CD4-positive, alpha-beta T cell (primary cell): ENCODE data around the gene CD300LG. TPM values are rescaled to one million over a fixed set of nuclear protein-coding genes. Genes with fewer than 3 reads are reported as not detected.
A peak's percentile ranks its signal among the peaks of the same experiment; 100 is the strongest.

ENCODE experiments used
- ATAC-seq: fragments of 200-7000 bp; cut with Tn5 transposase; one replicate; pipeline ENCODE4 v1.10.0; 2022; ENCODE audit warnings: mild to moderate bottlenecking; ENCODE audit not compliant: poor library complexity
- CTCF ChIA-PET: fragments of 350-600 bp; sonication (Branson Sonifier 250); formaldehyde crosslinking; loops from one replicate; lab custom pipeline; 2021; ENCODE audit warnings: antibody characterized with exemption, inconsistent platforms; lab: Charles Lee
- POLR2A ChIA-PET: fragments of 350-600 bp; sonication (Branson Sonifier 250); formaldehyde crosslinking; loops from one replicate; lab custom pipeline; 2021; ENCODE audit warnings: antibody characterized with exemption, inconsistent platforms; lab: Charles Lee
- DNase-seq, 14 experiments: peaks; one replicate each; pipeline ENCODE4 v3.0.0-alpha.2; 2013 to 2020; ENCODE audit warnings: mixed read lengths in 2 of 14
- H3K27ac ChIP-seq, 2 donors: one replicate each; pipeline versions ENCODE4 v1.5.1 to v1.7.0; 2013; ENCODE audit warnings: low read length in 2 of 2, low read depth in 1 of 2, mild to moderate bottlenecking in 1 of 2
- H3K27me3 ChIP-seq, 2 experiments: 1 replicate in 1 of 2; 2 replicates in 1 of 2; pipeline versions ENCODE4 v1.6.1 to v1.7.0; 2013; ENCODE audit warnings: low read length in 2 of 2, control low read depth in 1 of 2, mild to moderate bottlenecking in 1 of 2, moderate library complexity in 1 of 2; ENCODE audit not compliant: insufficient read depth in 2 of 2, control insufficient read depth in 1 of 2
- H3K36me3 ChIP-seq: one replicate; pipeline ENCODE4 v1.6.1; 2013; ENCODE audit warnings: low read length, control low read depth; ENCODE audit not compliant: insufficient read depth
- H3K4me1 ChIP-seq: one replicate; pipeline ENCODE4 v1.6.1; 2013; ENCODE audit warnings: low read length, control low read depth; ENCODE audit not compliant: insufficient read depth
- H3K4me3 ChIP-seq: one replicate; pipeline ENCODE4 v1.5.1; 2013; ENCODE audit warnings: mild to moderate bottlenecking, low read length, moderate library complexity
- H3K9me3 ChIP-seq, 2 experiments: 1 replicate in 1 of 2; 2 replicates in 1 of 2; pipeline versions ENCODE4 v1.6.1 to v1.7.0; 2013; ENCODE audit warnings: low read length in 2 of 2, mild to moderate bottlenecking in 2 of 2, control low read depth in 1 of 2, moderate library complexity in 1 of 2; ENCODE audit not compliant: control insufficient read depth in 1 of 2, insufficient read depth in 1 of 2
- H3K27ac Mint-ChIP-seq: one replicate; pipeline ENCODE4 v1.8.0; 2020; ENCODE audit warnings: mixed read lengths
- H3K27me3 Mint-ChIP-seq: one replicate; pipeline ENCODE4 v1.8.0; 2021; ENCODE audit warnings: mixed read lengths
- H3K36me3 Mint-ChIP-seq: one replicate; pipeline ENCODE4 v1.8.0; 2021; ENCODE audit warnings: low read depth, mixed read lengths
- H3K4me1 Mint-ChIP-seq: one replicate; pipeline ENCODE4 v1.8.0; 2021; ENCODE audit warnings: low read depth, mixed read lengths
- H3K4me3 Mint-ChIP-seq: one replicate; pipeline ENCODE4 v1.8.0; 2020; ENCODE audit warnings: mild to moderate bottlenecking, mixed read lengths
- H3K9me3 Mint-ChIP-seq: one replicate; pipeline ENCODE4 v1.8.0; 2020; ENCODE audit warnings: mixed read lengths
- CTCF ChIP-seq: fragments of 200-600 bp; IDR thresholded peaks from one replicate; pipeline ENCODE4 v1.8.0; 2022; ENCODE audit warnings: antibody characterized with exemption, mild to moderate bottlenecking
- intact Hi-C, 2 experiments: fragments of 100-400 bp; cut with DNase I in 1 of 2; cut with micrococcal nuclease in 1 of 2; formaldehyde crosslinking; loops; one replicate each; pipeline versions ENCODE4 v1.15.1 to v1.9.0; 2023 to 2025; cut with DNase I, micrococcal nuclease
- total RNA-seq, 174 experiments: library from RNA in 2 of 174; stranded (reverse) in 2 of 174; gene quantifications; one replicate each; pipeline ENCODE4 v1.2.3 and lab custom pipeline; 2021 to 2026

Gene CD300LG
- total RNA-seq, 2 experiments from 2014 or later, result not detected

GRCh38 chr17:43832168-43832975, 14.6 kb upstream of the CD300LG start:
- ChIA-PET POLR2A (no interaction called here), CTCF (interaction anchor here (0.7 kb wide), 1 partner anchor 14 kb away, joined by 3 read pairs; no protein-coding TSS in a partner anchor)
- Mint-ChIP-seq H3K9me3 (no peaks in the 10 kb centered on the region), H3K36me3 (no peaks in the 10 kb centered on the region), H3K27me3 (peaks cover 49% of the 10 kb centered on the region), H3K4me1 (peaks cover 12% of the 10 kb centered on the region), H3K4me3 (peak overlapping the region; percentile 77), H3K27ac (no peak overlapping the region)
- H3K27me3 ChIP-seq, result peaks cover 15 to 18% of the 10 kb centered on the region in 2 experiments
- DNase-seq, result peak in 6 of 14 experiments; percentile 1 to 37 (median 28)
- TF ChIP-seq CTCF, result no peak
- no peaks in the 10 kb centered on the region for H3K36me3 ChIP-seq
- intact Hi-C loops, result no loop called here
- ATAC-seq, result peak; percentile 7
- H3K27ac ChIP-seq, result no peak overlapping the region
- H3K9me3 ChIP-seq, result no peaks in the 10 kb centered on the region
- H3K4me1 ChIP-seq, result peaks cover 17% of the 10 kb centered on the region
- peak overlapping the region; percentile 16 for H3K4me3 ChIP-seq

GRCh38 chr17:43832976-43833829, 13.8 kb upstream of the CD300LG start, which contains the start of gene MPP3:
MPP3 (minus strand) TSS chr17:43833146; CDS start chr17:43831906, 1,240 bp downstream.
- H3K36me3 Mint-ChIP-seq, result no peaks in the 10 kb centered on the region
- Histone ChIP-seq H3K4me1 (peaks cover 17% of the 10 kb centered on the region), H3K36me3 (no peaks in the 10 kb centered on the region), H3K27ac (no peak within 1 kb of the TSS), H3K27me3 (peaks cover 15 to 18% of the 10 kb centered on the region in 2 experiments), H3K9me3 (no peaks in the 10 kb centered on the region), H3K4me3 (peak within 1 kb of the TSS; percentile 59)
- no peaks in the 10 kb centered on the region for H3K9me3 Mint-ChIP-seq
- ChIA-PET POLR2A (no interaction called here), CTCF (no interaction called here)
- peaks cover 12% of the 10 kb centered on the region for H3K4me1 Mint-ChIP-seq
- H3K4me3 Mint-ChIP-seq, result peak within 1 kb of the TSS; percentile 91
- H3K27me3 Mint-ChIP-seq, result peaks cover 55% of the 10 kb centered on the region
- no peak within 1 kb of the TSS for H3K27ac Mint-ChIP-seq
- TF ChIP-seq CTCF, result no peak
- ATAC-seq (peak; percentile 95), DNase-seq (peak; percentile 5 to 81 (median 51))
- intact Hi-C loops, result no loop called here

- peaks cover 17% of the 10 kb centered on the region for H3K4me1 ChIP-seq
- no peak overlapping the region for H3K27ac ChIP-seq
- no peak for ATAC-seq
- peaks cover 55% of the 10 kb centered on the region for H3K27me3 Mint-ChIP-seq
- ChIA-PET POLR2A (no interaction called here), CTCF (interaction anchor here (1.5 kb wide), 1 partner anchor 12 kb away, joined by 6 read pairs; the partner anchor contains the start of gene CD300LG)
- intact Hi-C loops, result no loop called here
- H3K9me3 ChIP-seq, result no peaks in the 10 kb centered on the region
- TF ChIP-seq CTCF, result no peak
- H3K4me1 Mint-ChIP-seq, result peaks cover 12% of the 10 kb centered on the region
- H3K9me3 Mint-ChIP-seq, result no peaks in the 10 kb centered on the region
- H3K27me3 ChIP-seq, result peaks cover 15 to 18% of the 10 kb centered on the region in 2 experiments
- H3K36me3 ChIP-seq, result no peaks in the 10 kb centered on the region
- H3K4me3 Mint-ChIP-seq, result peak overlapping the region; percentile 91
- DNase-seq, result no peak
- H3K4me3 ChIP-seq, result no peak overlapping the region
- no peak overlapping the region for H3K27ac Mint-ChIP-seq
- H3K36me3 Mint-ChIP-seq, result no peaks in the 10 kb centered on the region
These were observed 12.9 kb upstream of the CD300LG start for GRCh38 chr17:43834106-43834505.
